SH-SY5Y (cell line): ENCODE measurements around the gene TCF4.

Experiments used
- GATA2 ChIP-seq: IDR thresholded peaks from 2 replicates; pipeline ENCODE4 v1.6.1; 2011; ENCODE audit warnings: mild to moderate bottlenecking, low read depth, low read length
- GATA3 ChIP-seq: IDR thresholded peaks from 2 replicates; pipeline ENCODE4 v1.6.1; 2011; ENCODE audit warnings: low read depth, mild to moderate bottlenecking, low read length, moderate library complexity

Gene TCF4

GRCh38 chr18:55489034-55489986 lies 98.7 kb downstream of the TCF4 start:
- TF ChIP-seq GATA2 (no peak), GATA3 (no peak)

- no peak for TF ChIP-seq GATA3
- no peak for TF ChIP-seq GATA2
These were observed 99.5 kb downstream of the TCF4 start for GRCh38 chr18:55488473-55488872.

GRCh38 chr18:55487997-55488396 lies 100.0 kb downstream of the TCF4 start:
- TF ChIP-seq GATA3 (no peak), GATA2 (no peak)

- TF ChIP-seq GATA3 (no peak), GATA2 (no peak)
These were observed 101.1 kb downstream of the TCF4 start for GRCh38 chr18:55486936-55487335.

DNA sequence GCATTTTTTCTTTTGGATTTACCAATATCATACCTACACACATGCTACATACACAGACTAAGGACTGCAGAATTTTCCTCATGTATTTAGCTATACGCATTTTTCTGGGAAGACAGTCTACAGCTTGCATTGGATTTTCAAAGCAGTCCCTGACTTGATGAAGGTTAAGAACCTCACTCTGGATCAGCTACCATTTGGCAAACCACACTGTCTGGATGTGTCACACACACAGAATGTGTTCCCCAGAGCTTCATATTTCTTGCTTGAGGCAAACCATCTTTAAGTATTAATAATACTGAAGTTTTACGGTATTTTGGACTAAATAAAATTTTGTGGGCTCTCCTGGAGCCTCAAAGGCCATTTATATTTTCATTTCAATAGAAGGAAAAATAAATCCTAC lies 102.3 kb downstream of the TCF4 start:
- TF ChIP-seq GATA3 (no peak), GATA2 (no peak)

- no peak for TF ChIP-seq GATA2
These were observed 103.2 kb downstream of the TCF4 start for GRCh38 chr18:55484773-55485172.

- TF ChIP-seq GATA2: no peak
- TF ChIP-seq GATA3: no peak
These were observed 104.6 kb downstream of the TCF4 start for GRCh38 chr18:55483266-55483871.

DNA sequence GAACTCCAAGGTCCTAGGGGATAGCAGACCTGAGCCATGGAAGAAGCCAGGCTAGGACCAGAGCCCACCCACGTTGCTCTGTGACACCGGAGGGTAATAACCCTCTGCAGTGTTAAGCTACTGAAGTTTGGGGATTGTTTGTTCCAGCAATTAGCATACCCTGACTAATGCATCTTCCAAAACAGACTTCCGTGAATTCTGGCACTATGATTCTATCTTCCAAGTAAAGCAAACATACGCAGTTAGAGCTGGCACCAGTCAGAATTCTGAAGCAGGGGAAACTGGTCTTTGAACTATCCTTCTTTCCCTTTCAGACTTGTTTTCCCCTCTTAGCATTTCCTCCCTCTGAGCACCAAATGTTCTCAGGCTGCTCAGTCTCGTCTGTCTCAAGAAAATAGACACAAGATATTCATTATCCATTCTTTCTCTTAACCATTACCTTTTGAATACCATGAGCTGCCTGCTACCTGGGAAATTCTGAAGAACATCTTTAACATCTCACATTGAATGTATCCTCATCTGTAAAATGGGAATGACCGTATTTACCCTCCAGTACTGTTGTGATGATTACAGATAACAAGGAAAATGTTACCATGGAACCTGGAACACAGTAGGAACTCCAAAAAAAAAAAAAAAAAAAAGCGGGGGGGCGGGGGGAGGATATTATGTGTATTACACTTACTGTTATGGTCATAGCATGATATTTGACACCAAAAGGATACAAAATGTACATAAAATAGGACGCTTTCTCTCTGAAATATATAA lies 108.2 kb downstream of the TCF4 start:
- no peak for TF ChIP-seq GATA3
- TF ChIP-seq GATA2: no peak

DNA sequence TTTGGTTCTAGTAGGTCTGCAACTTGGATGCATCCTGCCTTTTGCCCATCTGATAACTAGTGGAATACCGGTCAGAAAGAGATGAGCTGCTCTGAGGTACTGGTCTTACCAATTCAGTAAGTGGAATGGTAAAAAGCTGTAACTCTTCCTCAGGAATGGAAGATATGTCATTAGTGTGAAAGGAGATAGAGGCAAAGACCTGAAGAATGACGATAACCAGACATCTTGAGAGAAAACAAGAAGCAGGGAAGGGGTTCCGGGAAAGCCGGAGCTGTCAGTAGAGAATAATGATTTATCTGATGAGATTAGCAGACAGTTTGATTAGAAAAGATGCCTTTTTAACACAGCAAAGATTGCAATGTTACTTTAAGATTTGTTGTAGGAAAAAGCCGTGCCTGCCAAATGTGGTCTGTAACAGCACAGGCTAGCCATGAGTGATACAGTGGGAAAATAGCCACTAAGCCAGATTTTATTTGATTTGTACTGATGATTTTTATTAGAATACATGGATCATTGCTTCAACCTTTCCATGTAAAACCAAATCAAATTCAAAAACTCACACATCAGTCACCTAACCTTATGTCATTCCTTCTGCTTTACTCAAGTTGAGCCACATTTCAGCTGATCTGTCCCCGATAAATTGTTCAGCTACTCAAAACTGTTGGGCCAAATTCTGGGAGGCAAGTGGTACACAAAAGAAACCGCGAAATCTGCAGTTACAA lies 110.0 kb downstream of the TCF4 start:
- TF ChIP-seq GATA2 (no peak), GATA3 (no peak)

- TF ChIP-seq GATA2 (no peak), GATA3 (no peak)
These were observed 110.5 kb downstream of the TCF4 start for GRCh38 chr18:55477499-55477859.

DNA sequence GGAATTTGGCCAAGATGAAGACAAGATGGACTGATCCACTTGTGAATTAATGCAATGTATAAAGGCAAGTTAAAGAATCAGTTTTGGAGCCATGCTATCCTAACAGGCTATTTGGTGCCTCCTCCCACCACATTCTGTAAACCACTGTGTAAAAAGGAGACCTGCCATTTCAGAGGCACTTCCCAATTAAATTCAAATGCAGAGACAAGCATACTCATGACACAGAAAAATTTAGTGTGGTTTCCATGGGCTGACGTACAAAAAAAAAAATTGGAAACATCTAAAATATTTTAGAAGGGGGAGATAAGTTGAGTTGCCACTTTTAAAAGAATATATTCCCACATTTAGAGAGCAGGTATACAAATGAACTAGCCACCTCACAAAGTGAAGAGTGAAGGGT lies 112.1 kb downstream of the TCF4 start:
- TF ChIP-seq GATA2 (no peak), GATA3 (no peak)

- TF ChIP-seq GATA2 (no peak), GATA3 (no peak)
These were observed 112.5 kb downstream of the TCF4 start for GRCh38 chr18:55475467-55475866.

- TF ChIP-seq GATA3 (peak; percentile 86), GATA2 (peak; percentile 78)
These were observed 114.4 kb downstream of the TCF4 start for GRCh38 chr18:55473560-55473959.

GRCh38 chr18:55473058-55473457 lies 114.9 kb downstream of the TCF4 start:
- no peak for TF ChIP-seq GATA2
- TF ChIP-seq GATA3: no peak
